Fibroblast of villous mesenchyme (primary cell): ENCODE results near the gene ASB16. TPM values are rescaled to one million over a fixed set of nuclear protein-coding genes. Genes with fewer than 3 reads are reported as not detected.
A peak's percentile ranks its signal among the peaks of the same experiment; 100 is the strongest.

ENCODE experiments used
- DNase-seq: peaks from one replicate; pipeline ENCODE4 v3.0.0-alpha.2; 2010; ENCODE audit warnings: low read depth
- H3K4me3 ChIP-seq: 2 replicates; pipeline ENCODE4 v1.5.1; 2011; ENCODE audit warnings: low read depth, mild to moderate bottlenecking, low read length
- CTCF ChIP-seq: IDR thresholded peaks from 2 replicates; pipeline ENCODE4 v1.5.1; 2012; ENCODE audit warnings: low read depth, mild to moderate bottlenecking, low read length; ENCODE audit not compliant: insufficient read depth
- total RNA-seq: library from RNA; depleted of rRNA; stranded (reverse); fragments of >200 nt; gene quantifications from 2 replicates; pipeline ENCODE4 v1.2.3, GENCODE V29; 2012

The ASB16 gene
- total RNA-seq, 1 donor, result not detected

GRCh38 chr17:44184212-44184810, 13.8 kb downstream of the ASB16 start:
- TF ChIP-seq CTCF, result no peak
- H3K4me3 ChIP-seq, result no peak overlapping the region
- DNase-seq, result no peak

- no peak for TF ChIP-seq CTCF
- peak; percentile 100 for DNase-seq
- H3K4me3 ChIP-seq, result peak within 1 kb of the TSS; percentile 93
Measured at GRCh38 chr17:44186307-44187130, 16.0 kb downstream of the ASB16 start, which contains the start of gene TMUB2. TMUB2 (plus strand) TSS chr17:44186972; CDS start chr17:44187709, 737 bp downstream.

- no peak for TF ChIP-seq CTCF
- peak overlapping the region; percentile 93 for H3K4me3 ChIP-seq
- DNase-seq, result peak; percentile 66
Measured at GRCh38 chr17:44187131-44187899, 16.8 kb downstream of the ASB16 start.

GRCh38 chr17:44188576-44189403, 18.3 kb downstream of the ASB16 start:
- no peak overlapping the region for H3K4me3 ChIP-seq
- no peak for DNase-seq
- TF ChIP-seq CTCF, result no peak

GRCh38 chr17:44190481-44190880, 20.0 kb downstream of the ASB16 start:
- no peak overlapping the region for H3K4me3 ChIP-seq
- no peak for TF ChIP-seq CTCF
- no peak for DNase-seq

GRCh38 chr17:44191369-44191768, 20.9 kb downstream of the ASB16 start:
- no peak overlapping the region for H3K4me3 ChIP-seq
- TF ChIP-seq CTCF, result no peak
- DNase-seq, result no peak
